Measurements from ENCODE around the gene GOLGA6L26.

GRCh38 chr15:23370578-23370977, 36.6 kb upstream of the GOLGA6L26 start:
- TF ChIP-seq TCF12 (IDR thresholded peaks at IDR 0.05; ENCODE audit: low read depth, low read length) (no peak), RFX5 (IDR thresholded peaks at IDR 0.05; ENCODE audit: borderline replicate concordance, low read depth, low read length) (no peak), JUND (IDR thresholded peaks at IDR 0.05; ENCODE audit: low read length) (no peak), SIN3A (conservative IDR thresholded peaks at IDR 0.05 in 1 of 2, IDR thresholded peaks at IDR 0.05 in 1 of 2; ENCODE audit: low read depth in 1 of 2, low read length in 2 of 2) (no peak), TAF1 (IDR thresholded peaks at IDR 0.05; ENCODE audit: low read depth, low read length) (no peak), EZH2 (IDR thresholded peaks at IDR 0.05; ENCODE audit: low read depth, low read length, severe bottlenecking) (no peak), EP300 (IDR thresholded peaks at IDR 0.05; ENCODE audit: borderline replicate concordance in 1 of 2, low read depth in 2 of 2, low read length in 2 of 2) (no peak)
- TF ChIP-seq, protein P1, sequence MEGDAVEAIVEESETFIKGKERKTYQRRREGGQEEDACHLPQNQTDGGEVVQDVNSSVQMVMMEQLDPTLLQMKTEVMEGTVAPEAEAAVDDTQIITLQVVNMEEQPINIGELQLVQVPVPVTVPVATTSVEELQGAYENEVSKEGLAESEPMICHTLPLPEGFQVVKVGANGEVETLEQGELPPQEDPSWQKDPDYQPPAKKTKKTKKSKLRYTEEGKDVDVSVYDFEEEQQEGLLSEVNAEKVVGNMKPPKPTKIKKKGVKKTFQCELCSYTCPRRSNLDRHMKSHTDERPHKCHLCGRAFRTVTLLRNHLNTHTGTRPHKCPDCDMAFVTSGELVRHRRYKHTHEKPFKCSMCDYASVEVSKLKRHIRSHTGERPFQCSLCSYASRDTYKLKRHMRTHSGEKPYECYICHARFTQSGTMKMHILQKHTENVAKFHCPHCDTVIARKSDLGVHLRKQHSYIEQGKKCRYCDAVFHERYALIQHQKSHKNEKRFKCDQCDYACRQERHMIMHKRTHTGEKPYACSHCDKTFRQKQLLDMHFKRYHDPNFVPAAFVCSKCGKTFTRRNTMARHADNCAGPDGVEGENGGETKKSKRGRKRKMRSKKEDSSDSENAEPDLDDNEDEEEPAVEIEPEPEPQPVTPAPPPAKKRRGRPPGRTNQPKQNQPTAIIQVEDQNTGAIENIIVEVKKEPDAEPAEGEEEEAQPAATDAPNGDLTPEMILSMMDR (IDR thresholded peaks at IDR 0.05; ENCODE audit: control extremely low read depth in 1 of 3, insufficient read depth in 1 of 3, low read depth in 1 of 3, low read length in 3 of 3), result no peak
- TF ChIP-seq, protein P2, sequence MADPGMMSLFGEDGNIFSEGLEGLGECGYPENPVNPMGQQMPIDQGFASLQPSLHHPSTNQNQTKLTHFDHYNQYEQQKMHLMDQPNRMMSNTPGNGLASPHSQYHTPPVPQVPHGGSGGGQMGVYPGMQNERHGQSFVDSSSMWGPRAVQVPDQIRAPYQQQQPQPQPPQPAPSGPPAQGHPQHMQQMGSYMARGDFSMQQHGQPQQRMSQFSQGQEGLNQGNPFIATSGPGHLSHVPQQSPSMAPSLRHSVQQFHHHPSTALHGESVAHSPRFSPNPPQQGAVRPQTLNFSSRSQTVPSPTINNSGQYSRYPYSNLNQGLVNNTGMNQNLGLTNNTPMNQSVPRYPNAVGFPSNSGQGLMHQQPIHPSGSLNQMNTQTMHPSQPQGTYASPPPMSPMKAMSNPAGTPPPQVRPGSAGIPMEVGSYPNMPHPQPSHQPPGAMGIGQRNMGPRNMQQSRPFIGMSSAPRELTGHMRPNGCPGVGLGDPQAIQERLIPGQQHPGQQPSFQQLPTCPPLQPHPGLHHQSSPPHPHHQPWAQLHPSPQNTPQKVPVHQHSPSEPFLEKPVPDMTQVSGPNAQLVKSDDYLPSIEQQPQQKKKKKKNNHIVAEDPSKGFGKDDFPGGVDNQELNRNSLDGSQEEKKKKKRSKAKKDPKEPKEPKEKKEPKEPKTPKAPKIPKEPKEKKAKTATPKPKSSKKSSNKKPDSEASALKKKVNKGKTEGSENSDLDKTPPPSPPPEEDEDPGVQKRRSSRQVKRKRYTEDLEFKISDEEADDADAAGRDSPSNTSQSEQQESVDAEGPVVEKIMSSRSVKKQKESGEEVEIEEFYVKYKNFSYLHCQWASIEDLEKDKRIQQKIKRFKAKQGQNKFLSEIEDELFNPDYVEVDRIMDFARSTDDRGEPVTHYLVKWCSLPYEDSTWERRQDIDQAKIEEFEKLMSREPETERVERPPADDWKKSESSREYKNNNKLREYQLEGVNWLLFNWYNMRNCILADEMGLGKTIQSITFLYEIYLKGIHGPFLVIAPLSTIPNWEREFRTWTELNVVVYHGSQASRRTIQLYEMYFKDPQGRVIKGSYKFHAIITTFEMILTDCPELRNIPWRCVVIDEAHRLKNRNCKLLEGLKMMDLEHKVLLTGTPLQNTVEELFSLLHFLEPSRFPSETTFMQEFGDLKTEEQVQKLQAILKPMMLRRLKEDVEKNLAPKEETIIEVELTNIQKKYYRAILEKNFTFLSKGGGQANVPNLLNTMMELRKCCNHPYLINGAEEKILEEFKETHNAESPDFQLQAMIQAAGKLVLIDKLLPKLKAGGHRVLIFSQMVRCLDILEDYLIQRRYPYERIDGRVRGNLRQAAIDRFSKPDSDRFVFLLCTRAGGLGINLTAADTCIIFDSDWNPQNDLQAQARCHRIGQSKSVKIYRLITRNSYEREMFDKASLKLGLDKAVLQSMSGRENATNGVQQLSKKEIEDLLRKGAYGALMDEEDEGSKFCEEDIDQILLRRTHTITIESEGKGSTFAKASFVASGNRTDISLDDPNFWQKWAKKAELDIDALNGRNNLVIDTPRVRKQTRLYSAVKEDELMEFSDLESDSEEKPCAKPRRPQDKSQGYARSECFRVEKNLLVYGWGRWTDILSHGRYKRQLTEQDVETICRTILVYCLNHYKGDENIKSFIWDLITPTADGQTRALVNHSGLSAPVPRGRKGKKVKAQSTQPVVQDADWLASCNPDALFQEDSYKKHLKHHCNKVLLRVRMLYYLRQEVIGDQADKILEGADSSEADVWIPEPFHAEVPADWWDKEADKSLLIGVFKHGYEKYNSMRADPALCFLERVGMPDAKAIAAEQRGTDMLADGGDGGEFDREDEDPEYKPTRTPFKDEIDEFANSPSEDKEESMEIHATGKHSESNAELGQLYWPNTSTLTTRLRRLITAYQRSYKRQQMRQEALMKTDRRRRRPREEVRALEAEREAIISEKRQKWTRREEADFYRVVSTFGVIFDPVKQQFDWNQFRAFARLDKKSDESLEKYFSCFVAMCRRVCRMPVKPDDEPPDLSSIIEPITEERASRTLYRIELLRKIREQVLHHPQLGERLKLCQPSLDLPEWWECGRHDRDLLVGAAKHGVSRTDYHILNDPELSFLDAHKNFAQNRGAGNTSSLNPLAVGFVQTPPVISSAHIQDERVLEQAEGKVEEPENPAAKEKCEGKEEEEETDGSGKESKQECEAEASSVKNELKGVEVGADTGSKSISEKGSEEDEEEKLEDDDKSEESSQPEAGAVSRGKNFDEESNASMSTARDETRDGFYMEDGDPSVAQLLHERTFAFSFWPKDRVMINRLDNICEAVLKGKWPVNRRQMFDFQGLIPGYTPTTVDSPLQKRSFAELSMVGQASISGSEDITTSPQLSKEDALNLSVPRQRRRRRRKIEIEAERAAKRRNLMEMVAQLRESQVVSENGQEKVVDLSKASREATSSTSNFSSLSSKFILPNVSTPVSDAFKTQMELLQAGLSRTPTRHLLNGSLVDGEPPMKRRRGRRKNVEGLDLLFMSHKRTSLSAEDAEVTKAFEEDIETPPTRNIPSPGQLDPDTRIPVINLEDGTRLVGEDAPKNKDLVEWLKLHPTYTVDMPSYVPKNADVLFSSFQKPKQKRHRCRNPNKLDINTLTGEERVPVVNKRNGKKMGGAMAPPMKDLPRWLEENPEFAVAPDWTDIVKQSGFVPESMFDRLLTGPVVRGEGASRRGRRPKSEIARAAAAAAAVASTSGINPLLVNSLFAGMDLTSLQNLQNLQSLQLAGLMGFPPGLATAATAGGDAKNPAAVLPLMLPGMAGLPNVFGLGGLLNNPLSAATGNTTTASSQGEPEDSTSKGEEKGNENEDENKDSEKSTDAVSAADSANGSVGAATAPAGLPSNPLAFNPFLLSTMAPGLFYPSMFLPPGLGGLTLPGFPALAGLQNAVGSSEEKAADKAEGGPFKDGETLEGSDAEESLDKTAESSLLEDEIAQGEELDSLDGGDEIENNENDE (IDR thresholded peaks at IDR 0.05; ENCODE audit: insufficient replicate concordance, low read length), result no peak
